ENCODE data around the gene TMEM151B.
"Not testable (repeated sequence)": the region's sequence is repeated elsewhere in the genome, so short reads cannot be mapped to it uniquely, and the experiment has no call there.

DNA sequence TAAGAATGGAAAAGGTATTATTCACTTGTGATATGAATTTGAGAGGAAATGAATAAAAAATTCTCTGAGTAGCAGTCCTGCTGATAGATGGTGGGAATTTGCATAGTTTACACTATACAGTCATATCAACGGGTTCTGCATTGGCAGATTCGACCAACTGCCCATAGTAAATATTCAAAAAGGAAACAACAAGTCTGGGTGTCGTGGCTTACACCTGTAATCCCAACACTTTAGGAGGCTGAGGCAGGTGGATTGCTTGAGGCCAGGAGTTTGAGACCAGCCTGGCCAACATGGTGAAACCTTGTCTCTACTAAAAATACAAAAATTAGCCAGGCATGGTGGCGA lies 80.4 kb downstream of the TMEM151B start:
- TF ChIP-seq, protein P1, sequence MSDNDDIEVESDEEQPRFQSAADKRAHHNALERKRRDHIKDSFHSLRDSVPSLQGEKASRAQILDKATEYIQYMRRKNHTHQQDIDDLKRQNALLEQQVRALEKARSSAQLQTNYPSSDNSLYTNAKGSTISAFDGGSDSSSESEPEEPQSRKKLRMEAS (IDR thresholded peaks at IDR 0.05), result not testable (repeated sequence)
- not testable (repeated sequence) for TF ChIP-seq RFX1 (IDR thresholded peaks at IDR 0.05); ZNF713 (CRISPR knock-in tag; IDR thresholded peaks at IDR 0.05); MZF1 (CRISPR knock-in tag; IDR thresholded peaks at IDR 0.05; ENCODE audit: borderline replicate concordance); HDAC2 (CRISPR knock-in tag; IDR thresholded peaks at IDR 0.05); ZNF264 (CRISPR knock-in tag; IDR thresholded peaks at IDR 0.05); ZNF543 (CRISPR knock-in tag; IDR thresholded peaks at IDR 0.05); TP53 (CRISPR knock-in tag; conservative IDR thresholded peaks at IDR 0.05); KLF16 (CRISPR knock-in tag; IDR thresholded peaks at IDR 0.05); EZH2 (conservative IDR thresholded peaks at IDR 0.05; ENCODE audit: low read depth, low read length)
- TF ChIP-seq, protein P2, sequence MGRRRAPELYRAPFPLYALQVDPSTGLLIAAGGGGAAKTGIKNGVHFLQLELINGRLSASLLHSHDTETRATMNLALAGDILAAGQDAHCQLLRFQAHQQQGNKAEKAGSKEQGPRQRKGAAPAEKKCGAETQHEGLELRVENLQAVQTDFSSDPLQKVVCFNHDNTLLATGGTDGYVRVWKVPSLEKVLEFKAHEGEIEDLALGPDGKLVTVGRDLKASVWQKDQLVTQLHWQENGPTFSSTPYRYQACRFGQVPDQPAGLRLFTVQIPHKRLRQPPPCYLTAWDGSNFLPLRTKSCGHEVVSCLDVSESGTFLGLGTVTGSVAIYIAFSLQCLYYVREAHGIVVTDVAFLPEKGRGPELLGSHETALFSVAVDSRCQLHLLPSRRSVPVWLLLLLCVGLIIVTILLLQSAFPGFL (CRISPR knock-in tag; IDR thresholded peaks at IDR 0.05), result not testable (repeated sequence)
- TF ChIP-seq, protein P3, sequence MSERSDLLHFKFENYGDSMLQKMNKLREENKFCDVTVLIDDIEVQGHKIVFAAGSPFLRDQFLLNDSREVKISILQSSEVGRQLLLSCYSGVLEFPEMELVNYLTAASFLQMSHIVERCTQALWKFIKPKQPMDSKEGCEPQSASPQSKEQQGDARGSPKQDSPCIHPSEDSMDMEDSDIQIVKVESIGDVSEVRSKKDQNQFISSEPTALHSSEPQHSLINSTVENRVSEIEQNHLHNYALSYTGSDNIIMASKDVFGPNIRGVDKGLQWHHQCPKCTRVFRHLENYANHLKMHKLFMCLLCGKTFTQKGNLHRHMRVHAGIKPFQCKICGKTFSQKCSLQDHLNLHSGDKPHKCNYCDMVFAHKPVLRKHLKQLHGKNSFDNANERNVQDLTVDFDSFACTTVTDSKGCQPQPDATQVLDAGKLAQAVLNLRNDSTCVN (CRISPR knock-in tag; IDR thresholded peaks at IDR 0.05; ENCODE audit: borderline replicate concordance), result not testable (repeated sequence)
- TF ChIP-seq, protein P4, sequence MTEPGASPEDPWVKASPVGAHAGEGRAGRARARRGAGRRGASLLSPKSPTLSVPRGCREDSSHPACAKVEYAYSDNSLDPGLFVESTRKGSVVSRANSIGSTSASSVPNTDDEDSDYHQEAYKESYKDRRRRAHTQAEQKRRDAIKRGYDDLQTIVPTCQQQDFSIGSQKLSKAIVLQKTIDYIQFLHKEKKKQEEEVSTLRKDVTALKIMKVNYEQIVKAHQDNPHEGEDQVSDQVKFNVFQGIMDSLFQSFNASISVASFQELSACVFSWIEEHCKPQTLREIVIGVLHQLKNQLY (CRISPR knock-in tag; IDR thresholded peaks at IDR 0.05), result not testable (repeated sequence)
- TF ChIP-seq, protein P5, sequence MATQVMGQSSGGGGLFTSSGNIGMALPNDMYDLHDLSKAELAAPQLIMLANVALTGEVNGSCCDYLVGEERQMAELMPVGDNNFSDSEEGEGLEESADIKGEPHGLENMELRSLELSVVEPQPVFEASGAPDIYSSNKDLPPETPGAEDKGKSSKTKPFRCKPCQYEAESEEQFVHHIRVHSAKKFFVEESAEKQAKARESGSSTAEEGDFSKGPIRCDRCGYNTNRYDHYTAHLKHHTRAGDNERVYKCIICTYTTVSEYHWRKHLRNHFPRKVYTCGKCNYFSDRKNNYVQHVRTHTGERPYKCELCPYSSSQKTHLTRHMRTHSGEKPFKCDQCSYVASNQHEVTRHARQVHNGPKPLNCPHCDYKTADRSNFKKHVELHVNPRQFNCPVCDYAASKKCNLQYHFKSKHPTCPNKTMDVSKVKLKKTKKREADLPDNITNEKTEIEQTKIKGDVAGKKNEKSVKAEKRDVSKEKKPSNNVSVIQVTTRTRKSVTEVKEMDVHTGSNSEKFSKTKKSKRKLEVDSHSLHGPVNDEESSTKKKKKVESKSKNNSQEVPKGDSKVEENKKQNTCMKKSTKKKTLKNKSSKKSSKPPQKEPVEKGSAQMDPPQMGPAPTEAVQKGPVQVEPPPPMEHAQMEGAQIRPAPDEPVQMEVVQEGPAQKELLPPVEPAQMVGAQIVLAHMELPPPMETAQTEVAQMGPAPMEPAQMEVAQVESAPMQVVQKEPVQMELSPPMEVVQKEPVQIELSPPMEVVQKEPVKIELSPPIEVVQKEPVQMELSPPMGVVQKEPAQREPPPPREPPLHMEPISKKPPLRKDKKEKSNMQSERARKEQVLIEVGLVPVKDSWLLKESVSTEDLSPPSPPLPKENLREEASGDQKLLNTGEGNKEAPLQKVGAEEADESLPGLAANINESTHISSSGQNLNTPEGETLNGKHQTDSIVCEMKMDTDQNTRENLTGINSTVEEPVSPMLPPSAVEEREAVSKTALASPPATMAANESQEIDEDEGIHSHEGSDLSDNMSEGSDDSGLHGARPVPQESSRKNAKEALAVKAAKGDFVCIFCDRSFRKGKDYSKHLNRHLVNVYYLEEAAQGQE (IDR thresholded peaks at IDR 0.05; ENCODE audit: borderline replicate concordance in 1 of 2, low read depth in 1 of 2, low read length in 2 of 2), result not testable (repeated sequence)

Data from HepG2 (cell line).